ENCODE measurements around the gene GPC6. TPM values are rescaled to one million over a fixed set of nuclear protein-coding genes. Genes with fewer than 3 reads are reported as not detected.

The GPC6 gene
- total RNA-seq, 1 donor from 2014 or later = not detected

DNA sequence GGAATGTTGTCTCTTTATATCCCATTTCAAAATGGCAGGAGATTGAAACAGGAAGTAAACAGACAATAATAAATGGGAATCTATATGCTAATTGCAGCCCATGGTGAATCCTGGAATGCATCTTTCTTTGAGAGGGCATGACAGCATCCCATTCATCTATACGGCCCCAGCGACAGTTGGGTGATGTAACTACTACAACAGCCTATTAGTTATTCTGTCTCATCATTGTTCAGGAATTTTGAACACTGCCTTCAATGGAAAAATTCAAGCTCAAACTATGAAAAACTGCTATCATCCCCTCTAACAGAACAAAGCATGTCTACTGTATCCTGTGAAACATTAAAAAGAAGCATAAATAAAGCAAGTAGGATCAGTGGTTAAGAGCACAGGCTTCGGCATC, 990.8 kb downstream of the GPC6 start:
- CTCF ChIA-PET = no interaction called here
- Mint-ChIP-seq H3K4me3 (no peak overlapping the region), H3K9me3 (no peaks in the 10 kb centered on the region), H3K27me3 (no peaks in the 10 kb centered on the region), H3K4me1 (no peaks in the 10 kb centered on the region), H3K36me3 (ENCODE audit: low read depth) (no peaks in the 10 kb centered on the region), H3K27ac (no peak overlapping the region)
- POLR2A ChIA-PET = no interaction called here
- no peak for DNase-seq
- intact Hi-C loops (cut with micrococcal nuclease) = no loop called here
- TF ChIP-seq, protein P1, sequence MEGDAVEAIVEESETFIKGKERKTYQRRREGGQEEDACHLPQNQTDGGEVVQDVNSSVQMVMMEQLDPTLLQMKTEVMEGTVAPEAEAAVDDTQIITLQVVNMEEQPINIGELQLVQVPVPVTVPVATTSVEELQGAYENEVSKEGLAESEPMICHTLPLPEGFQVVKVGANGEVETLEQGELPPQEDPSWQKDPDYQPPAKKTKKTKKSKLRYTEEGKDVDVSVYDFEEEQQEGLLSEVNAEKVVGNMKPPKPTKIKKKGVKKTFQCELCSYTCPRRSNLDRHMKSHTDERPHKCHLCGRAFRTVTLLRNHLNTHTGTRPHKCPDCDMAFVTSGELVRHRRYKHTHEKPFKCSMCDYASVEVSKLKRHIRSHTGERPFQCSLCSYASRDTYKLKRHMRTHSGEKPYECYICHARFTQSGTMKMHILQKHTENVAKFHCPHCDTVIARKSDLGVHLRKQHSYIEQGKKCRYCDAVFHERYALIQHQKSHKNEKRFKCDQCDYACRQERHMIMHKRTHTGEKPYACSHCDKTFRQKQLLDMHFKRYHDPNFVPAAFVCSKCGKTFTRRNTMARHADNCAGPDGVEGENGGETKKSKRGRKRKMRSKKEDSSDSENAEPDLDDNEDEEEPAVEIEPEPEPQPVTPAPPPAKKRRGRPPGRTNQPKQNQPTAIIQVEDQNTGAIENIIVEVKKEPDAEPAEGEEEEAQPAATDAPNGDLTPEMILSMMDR (IDR thresholded peaks at IDR 0.05) = no peak
- ATAC-seq (ENCODE audit: low read depth) = no peak

DNA sequence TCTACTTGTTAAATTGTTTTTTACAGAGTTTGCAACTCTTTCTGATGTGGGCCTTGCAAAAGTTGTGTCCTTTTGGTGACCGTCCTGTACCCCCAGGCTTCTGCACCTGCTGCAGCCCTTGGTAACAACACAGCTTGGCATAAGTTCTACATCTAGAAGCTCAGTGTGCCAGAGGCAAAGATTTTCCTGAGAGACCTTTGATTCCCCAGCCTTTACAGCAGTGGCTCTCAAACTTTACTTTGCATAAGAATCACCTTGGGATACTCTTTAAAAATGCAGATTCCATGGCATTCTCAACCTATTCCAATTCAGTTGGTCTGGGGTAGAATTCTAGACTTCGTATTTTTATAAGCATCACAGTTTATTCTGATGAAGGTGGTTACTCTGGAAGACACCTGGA, 991.9 kb downstream of the GPC6 start:
- ATAC-seq (ENCODE audit: low read depth) (no peak), DNase-seq (no peak)
- no peaks in the 10 kb centered on the region for H3K4me1 Mint-ChIP-seq
- POLR2A ChIA-PET = no interaction called here
- no peak overlapping the region for H3K27ac Mint-ChIP-seq
- no peaks in the 10 kb centered on the region for H3K36me3 Mint-ChIP-seq (ENCODE audit: low read depth)
- H3K27me3 Mint-ChIP-seq = no peaks in the 10 kb centered on the region
- CTCF ChIA-PET = no interaction called here
- intact Hi-C loops (cut with micrococcal nuclease) = no loop called here
- TF ChIP-seq, protein P1 (IDR thresholded peaks at IDR 0.05) = no peak
- H3K4me3 Mint-ChIP-seq = no peak overlapping the region
- H3K9me3 Mint-ChIP-seq = no peaks in the 10 kb centered on the region

DNA sequence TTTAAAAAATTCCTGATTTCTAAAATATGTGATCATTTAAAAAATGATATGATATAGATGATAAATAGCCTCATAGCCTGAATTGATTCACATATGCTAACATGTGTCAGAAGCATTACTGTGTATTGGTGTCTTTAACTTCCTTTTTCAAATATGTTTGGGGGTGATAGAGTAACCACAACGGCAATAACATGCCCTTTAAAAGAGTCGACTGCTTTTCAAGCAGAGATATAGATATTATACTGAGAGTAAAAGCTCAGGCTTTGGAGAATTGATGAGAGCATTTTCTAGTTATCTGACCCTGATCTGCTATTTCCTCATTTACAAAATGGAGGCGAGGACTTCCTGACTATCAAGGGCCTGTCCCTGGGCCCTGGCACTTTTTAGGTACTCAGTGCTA, 992.3 kb downstream of the GPC6 start:
- TF ChIP-seq, protein P1 (IDR thresholded peaks at IDR 0.05) = no peak
- ChIA-PET CTCF (no interaction called here), POLR2A (no interaction called here)
- no peaks in the 10 kb centered on the region for H3K9me3 Mint-ChIP-seq
- no peak overlapping the region for H3K27ac Mint-ChIP-seq
- H3K4me3 Mint-ChIP-seq = no peak overlapping the region
- ATAC-seq (ENCODE audit: low read depth) (no peak), DNase-seq (no peak)
- no peaks in the 10 kb centered on the region for H3K27me3 Mint-ChIP-seq
- intact Hi-C loops (cut with micrococcal nuclease) = no loop called here
- no peaks in the 10 kb centered on the region for H3K36me3 Mint-ChIP-seq (ENCODE audit: low read depth)
- no peaks in the 10 kb centered on the region for H3K4me1 Mint-ChIP-seq

DNA sequence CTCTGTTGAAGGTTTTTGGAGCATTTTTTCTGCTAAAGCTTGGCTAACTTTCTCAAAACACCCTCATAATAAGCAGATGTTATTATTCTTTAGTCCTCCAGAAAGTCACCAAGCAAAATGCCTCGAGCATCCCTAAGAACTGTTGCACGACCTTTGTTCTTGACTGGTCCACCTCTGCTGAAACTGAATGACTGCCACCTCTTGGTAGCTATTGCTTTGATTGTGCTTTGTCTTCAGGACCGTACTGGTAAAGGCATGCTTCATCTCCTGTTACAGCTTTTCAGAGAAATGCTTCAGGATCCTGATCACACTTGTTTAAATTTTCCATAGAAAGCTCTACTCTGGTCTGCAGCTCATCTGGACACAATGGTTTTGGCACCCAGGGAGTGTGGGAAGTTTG, 998.1 kb downstream of the GPC6 start:
- TF ChIP-seq, protein P1 (IDR thresholded peaks at IDR 0.05) = no peak
- Mint-ChIP-seq H3K4me1 (no peaks in the 10 kb centered on the region), H3K4me3 (no peak overlapping the region), H3K27ac (no peak overlapping the region), H3K36me3 (ENCODE audit: low read depth) (no peaks in the 10 kb centered on the region), H3K27me3 (no peaks in the 10 kb centered on the region), H3K9me3 (no peaks in the 10 kb centered on the region)
- POLR2A ChIA-PET = no interaction called here
- CTCF ChIA-PET = no interaction called here
- intact Hi-C loops (cut with micrococcal nuclease) = no loop called here
- no peak for DNase-seq
- ATAC-seq (ENCODE audit: low read depth) = no peak

DNA sequence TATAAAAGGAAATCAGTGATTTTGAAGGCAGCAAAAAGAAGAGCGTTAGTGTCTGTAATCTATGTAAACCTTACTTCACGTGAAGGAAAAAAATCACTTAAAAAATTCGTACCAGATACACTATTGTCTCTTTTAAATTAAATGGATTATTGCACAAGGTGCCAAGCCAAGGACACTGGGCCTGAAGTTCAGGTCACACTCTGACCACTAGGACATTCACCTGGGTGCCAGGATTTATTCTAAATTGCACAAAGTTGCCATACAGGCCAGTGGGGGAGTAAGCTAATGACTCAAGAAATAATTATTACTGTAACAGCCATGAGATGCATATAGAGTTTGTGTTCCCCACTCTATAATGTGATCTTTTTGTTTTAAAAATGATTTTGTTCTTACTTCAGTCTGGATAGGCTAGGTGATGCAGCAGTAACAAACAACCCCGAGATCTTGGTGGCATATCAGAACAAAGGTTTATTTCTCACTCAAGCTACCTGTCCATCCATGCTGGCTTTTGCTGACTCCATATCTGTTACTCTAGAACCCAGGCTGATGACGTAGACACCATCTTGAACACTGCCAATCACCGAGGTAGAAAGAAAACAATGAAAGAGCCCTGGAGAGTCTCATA, 1000.8 kb downstream of the GPC6 start:
- TF ChIP-seq, protein P1 (IDR thresholded peaks at IDR 0.05) = no peak
- ATAC-seq (ENCODE audit: low read depth) (no peak), DNase-seq (no peak)
- CTCF ChIA-PET = no interaction called here
- Mint-ChIP-seq H3K4me1 (no peaks in the 10 kb centered on the region), H3K27ac (no peak overlapping the region), H3K27me3 (no peaks in the 10 kb centered on the region), H3K4me3 (no peak overlapping the region), H3K9me3 (no peaks in the 10 kb centered on the region), H3K36me3 (ENCODE audit: low read depth) (no peaks in the 10 kb centered on the region)
- POLR2A ChIA-PET = no interaction called here
- intact Hi-C loops (cut with micrococcal nuclease) = no loop called here
